ENCODE measurements around the gene NELFA.

Gene NELFA

DNA sequence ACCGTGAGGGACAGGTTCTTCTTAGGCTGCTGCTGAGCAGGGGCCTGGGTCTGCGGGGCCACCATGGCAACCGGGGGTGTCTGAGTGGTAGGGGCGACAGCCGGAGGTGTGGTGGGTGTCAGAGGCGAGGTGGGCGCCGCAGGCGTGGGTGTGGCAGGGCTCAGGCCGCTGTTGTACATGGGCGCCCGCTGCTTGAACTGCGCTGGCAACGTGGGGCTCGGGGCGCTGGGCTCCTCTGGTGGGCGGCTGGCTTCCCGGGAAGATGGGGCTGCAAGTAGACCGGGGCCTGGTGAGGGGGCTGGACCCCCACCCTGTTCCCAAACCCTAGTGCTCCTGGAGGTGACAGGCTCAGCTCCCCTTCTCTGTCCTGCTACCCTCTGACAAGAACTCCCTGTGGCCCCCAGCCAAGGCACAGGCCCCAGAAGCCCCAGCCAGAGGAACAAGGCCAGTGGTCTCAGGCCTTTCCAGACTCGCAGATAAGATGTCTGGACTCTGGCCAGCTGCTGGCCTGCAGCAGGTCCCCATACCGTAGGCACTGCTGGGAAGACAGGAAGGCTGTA lies 24.8 kb downstream of the NELFA start:
- no peak overlapping the region for H3K4me3 ChIP-seq (ENCODE audit: low read length)
- H3K4me1 ChIP-seq (ENCODE audit: control insufficient read depth, low read depth, low read length): no peaks in the 10 kb centered on the region
- H3K27ac ChIP-seq (ENCODE audit: low read length): no peak overlapping the region
- H3K9me3 ChIP-seq (ENCODE audit: control insufficient read depth, low read depth, low read length): no peaks in the 10 kb centered on the region
- no peaks in the 10 kb centered on the region for H3K27me3 ChIP-seq (ENCODE audit: control insufficient read depth, insufficient read depth, low read length)
- no peak overlapping the region for H3K9ac ChIP-seq (ENCODE audit: low read length)
- peaks cover 55% of the 10 kb centered on the region for H3K36me3 ChIP-seq (ENCODE audit: control insufficient read depth, low read depth, low read length)

DNA sequence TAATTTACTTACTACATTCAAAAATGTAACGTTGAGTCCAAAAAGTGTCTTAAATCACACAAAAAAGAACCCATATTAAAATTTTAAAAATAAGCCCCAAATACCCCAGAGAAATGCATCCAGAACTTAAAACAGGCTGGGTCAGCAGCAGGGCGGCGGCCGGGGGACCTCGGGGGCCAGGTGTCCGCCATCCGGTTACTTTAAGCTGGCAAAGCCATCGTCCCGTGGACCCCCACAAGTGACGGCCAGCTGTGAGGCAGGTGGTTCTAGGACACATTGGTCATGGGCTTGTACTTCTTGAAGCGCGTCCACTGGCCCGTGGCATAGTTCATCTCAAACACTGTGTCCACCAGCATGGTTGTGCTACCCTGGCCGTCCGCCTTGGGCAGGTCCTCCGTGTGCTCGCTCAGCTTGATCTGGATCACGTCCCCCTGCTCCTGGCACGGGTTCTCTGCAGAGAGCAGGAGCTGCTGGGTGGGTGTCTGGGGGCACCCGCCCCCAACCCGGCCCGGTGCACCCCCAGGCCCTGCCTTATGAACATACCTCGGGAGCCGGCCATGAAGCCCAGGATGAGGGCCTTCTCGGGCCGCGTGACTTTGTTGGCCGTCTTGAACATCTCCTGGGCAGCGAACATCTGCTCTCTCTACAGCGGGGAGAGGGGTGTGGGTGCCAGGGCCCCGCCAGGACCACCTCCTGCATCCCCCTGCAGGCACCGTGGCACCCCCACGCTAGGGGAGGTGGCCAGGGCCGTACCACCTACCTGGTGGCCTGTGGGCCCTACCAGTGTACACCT lies 25.5 kb downstream of the NELFA start:
- H3K4me3 ChIP-seq (ENCODE audit: low read length): no peak overlapping the region
- no peaks in the 10 kb centered on the region for H3K27me3 ChIP-seq (ENCODE audit: control insufficient read depth, insufficient read depth, low read length)
- no peaks in the 10 kb centered on the region for H3K9me3 ChIP-seq (ENCODE audit: control insufficient read depth, low read depth, low read length)
- H3K4me1 ChIP-seq (ENCODE audit: control insufficient read depth, low read depth, low read length): no peaks in the 10 kb centered on the region
- peaks cover 60% of the 10 kb centered on the region for H3K36me3 ChIP-seq (ENCODE audit: control insufficient read depth, low read depth, low read length)
- no peak overlapping the region for H3K9ac ChIP-seq (ENCODE audit: low read length)
- no peak overlapping the region for H3K27ac ChIP-seq (ENCODE audit: low read length)

DNA sequence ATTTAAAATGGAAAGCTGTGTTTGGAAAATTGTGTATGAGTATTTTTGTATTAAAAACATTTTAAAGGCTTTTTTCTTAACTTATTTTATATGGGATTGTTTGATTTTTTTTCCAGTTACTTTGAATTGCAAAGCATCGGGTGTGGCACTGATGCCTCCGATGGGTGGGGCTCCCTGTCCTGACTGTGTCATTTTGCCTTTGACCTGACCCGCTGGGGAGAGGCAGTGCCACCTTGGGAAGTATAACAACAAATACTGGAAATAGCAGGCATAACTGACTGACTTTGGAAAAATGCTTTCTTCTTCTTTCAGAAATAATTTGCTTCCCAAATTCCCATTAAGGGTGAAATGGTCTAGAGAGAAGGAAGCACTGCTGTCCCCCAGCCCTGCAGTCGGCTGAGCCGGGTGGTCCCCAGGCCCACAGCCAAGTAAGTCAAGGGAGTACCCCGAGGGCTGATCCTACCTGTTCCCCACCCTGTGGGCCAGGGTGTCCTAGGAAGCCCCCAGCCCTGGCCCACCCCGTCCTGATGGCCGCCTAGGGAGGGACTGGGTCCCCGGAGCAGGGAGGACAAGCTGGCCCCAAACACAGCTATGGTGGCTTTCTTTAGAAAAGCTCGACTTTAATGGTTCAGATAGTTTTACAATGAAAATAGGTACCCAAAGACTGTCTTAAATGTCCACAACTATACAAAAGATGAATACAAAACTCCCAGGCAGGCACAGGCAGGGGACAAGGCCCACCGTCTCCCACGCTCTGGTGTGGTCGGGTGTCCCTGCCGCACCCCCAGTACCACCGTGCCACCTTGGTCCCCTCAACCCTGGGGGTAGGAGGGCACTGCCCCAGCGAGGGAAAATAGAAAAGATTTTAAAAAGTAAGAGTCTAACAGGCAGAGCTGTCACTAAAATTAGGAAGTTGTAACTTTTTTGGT lies 26.4 kb downstream of the NELFA start:
- no peak overlapping the region for H3K27ac ChIP-seq (ENCODE audit: low read length)

DNA sequence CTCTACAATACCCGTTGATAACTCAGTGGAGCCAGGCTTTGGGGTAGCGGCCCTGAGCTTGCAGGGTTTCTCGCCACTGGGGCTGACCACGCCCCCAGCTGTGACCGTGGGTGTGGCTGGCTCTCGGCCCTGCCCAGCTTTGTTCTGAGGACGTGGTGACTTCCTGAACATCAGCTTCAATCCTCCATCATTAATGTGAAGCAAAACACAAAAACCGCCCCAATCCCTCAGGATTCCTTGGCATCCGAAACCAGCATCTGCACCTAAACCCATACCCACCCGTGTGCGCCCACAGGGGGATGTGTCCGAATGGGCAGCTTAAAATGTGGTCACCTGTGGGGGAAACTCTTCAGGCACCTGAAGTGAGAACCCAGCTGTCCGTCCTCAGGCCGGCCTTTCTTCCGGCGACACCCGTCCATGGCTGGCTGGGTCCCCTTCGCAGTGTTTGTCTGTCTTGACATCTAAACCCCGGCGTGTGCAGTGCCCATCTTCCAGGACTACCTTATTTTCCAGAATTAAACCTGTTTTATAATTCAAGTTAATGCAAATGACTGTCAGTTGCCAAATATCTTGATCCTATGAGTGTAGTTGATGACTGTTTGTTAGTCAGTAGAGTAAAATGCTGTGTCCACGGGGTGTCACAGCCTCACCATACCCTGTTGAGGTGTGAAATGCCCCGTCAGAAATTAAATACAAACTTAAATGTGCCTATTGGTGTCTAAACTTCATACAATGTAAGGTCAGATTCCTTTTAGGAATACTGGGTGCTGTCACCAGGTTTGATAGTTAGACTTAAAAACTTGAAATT lies 27.3 kb downstream of the NELFA start:
- no peaks in the 10 kb centered on the region for H3K4me1 ChIP-seq (ENCODE audit: control insufficient read depth, low read depth, low read length)
- no peaks in the 10 kb centered on the region for H3K9me3 ChIP-seq (ENCODE audit: control insufficient read depth, low read depth, low read length)
- H3K9ac ChIP-seq (ENCODE audit: low read length): no peak overlapping the region
- no peak overlapping the region for H3K27ac ChIP-seq (ENCODE audit: low read length)
- no peaks in the 10 kb centered on the region for H3K27me3 ChIP-seq (ENCODE audit: control insufficient read depth, insufficient read depth, low read length)
- H3K36me3 ChIP-seq (ENCODE audit: control insufficient read depth, low read depth, low read length): peaks cover 77% of the 10 kb centered on the region
- no peak overlapping the region for H3K4me3 ChIP-seq (ENCODE audit: low read length)

More for the DNA sequence above, 26.4 kb downstream of the NELFA start:
- Histone ChIP-seq H3K36me3 (ENCODE audit: control insufficient read depth, low read depth, low read length) (peaks cover 68% of the 10 kb centered on the region), H3K27me3 (ENCODE audit: control insufficient read depth, insufficient read depth, low read length) (no peaks in the 10 kb centered on the region), H3K9ac (ENCODE audit: low read length) (no peak overlapping the region), H3K4me3 (ENCODE audit: low read length) (no peak overlapping the region), H3K4me1 (ENCODE audit: control insufficient read depth, low read depth, low read length) (no peaks in the 10 kb centered on the region), H3K9me3 (ENCODE audit: control insufficient read depth, low read depth, low read length) (no peaks in the 10 kb centered on the region)

DNA sequence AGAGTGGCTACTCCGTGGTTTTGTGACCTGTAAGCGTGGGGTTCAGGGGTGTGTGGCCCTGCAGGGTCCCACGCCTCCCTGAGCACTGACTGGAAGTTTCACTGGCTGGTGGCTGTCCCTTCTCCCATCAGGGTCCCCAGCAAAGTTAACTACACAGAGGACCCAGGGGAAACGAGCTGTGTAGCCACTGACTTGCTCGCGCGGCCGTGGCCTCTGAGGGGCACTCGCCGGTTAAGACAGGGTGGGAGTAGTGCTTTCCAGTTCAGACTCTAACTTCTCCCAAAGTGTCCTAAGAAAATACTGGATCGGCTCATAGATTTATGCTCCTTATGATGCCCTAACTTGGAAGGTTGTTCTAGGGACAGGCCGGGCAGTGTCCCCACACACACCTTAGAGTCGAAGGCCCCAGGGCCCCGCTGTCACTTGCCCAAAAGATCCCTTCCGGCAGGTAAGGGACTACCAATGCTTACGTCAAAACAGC lies 28.2 kb downstream of the NELFA start:
- Histone ChIP-seq H3K36me3 (ENCODE audit: control insufficient read depth, low read depth, low read length) (peaks cover 85% of the 10 kb centered on the region), H3K4me1 (ENCODE audit: control insufficient read depth, low read depth, low read length) (no peaks in the 10 kb centered on the region), H3K9me3 (ENCODE audit: control insufficient read depth, low read depth, low read length) (no peaks in the 10 kb centered on the region)

DNA sequence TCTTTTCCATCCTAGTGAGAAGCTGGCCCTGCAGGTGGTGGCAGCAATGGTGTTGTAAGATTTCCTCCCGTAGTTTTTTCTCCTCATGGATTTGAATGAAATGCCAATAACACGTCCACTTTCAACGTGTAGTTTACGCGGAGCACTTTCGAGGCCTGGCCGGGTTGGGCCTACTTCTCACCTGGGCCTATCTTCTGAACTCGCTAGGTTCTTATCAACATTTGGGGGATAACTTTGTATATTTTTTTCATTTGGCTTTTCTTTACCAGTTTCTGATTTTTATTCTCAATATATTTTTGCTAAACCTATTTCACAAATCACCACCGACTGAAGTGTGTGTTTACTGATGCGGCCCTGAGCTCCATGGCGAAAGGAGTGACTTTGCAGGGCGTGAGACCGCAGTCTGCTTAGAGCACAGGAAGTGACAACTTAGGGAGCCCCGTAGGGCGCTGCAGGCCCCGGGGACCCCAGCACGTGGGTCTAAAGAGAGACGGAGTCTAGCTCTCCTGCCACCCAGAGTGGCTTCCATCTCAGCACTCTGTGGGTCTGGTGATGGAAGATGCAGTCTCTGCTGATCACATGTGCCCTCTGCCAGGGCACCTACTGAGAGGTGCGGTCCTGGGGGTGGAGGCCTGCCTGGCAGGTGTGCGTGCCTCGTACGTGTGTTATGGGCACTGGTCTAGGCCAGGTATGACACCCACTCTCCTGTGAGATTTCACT lies 29.1 kb downstream of the NELFA start:
- Histone ChIP-seq H3K9me3 (ENCODE audit: control insufficient read depth, low read depth, low read length) (no peaks in the 10 kb centered on the region), H3K36me3 (ENCODE audit: control insufficient read depth, low read depth, low read length) (peaks cover 90% of the 10 kb centered on the region), H3K27ac (ENCODE audit: low read length) (no peak overlapping the region), H3K27me3 (ENCODE audit: control insufficient read depth, insufficient read depth, low read length) (no peaks in the 10 kb centered on the region), H3K4me3 (ENCODE audit: low read length) (no peak overlapping the region), H3K4me1 (ENCODE audit: control insufficient read depth, low read depth, low read length) (no peaks in the 10 kb centered on the region), H3K9ac (ENCODE audit: low read length) (no peak overlapping the region)

More for the DNA sequence above, 28.2 kb downstream of the NELFA start:
- no peak overlapping the region for H3K4me3 ChIP-seq (ENCODE audit: low read length)
- no peak overlapping the region for H3K9ac ChIP-seq (ENCODE audit: low read length)
- no peak overlapping the region for H3K27ac ChIP-seq (ENCODE audit: low read length)
- no peaks in the 10 kb centered on the region for H3K27me3 ChIP-seq (ENCODE audit: control insufficient read depth, insufficient read depth, low read length)

DNA sequence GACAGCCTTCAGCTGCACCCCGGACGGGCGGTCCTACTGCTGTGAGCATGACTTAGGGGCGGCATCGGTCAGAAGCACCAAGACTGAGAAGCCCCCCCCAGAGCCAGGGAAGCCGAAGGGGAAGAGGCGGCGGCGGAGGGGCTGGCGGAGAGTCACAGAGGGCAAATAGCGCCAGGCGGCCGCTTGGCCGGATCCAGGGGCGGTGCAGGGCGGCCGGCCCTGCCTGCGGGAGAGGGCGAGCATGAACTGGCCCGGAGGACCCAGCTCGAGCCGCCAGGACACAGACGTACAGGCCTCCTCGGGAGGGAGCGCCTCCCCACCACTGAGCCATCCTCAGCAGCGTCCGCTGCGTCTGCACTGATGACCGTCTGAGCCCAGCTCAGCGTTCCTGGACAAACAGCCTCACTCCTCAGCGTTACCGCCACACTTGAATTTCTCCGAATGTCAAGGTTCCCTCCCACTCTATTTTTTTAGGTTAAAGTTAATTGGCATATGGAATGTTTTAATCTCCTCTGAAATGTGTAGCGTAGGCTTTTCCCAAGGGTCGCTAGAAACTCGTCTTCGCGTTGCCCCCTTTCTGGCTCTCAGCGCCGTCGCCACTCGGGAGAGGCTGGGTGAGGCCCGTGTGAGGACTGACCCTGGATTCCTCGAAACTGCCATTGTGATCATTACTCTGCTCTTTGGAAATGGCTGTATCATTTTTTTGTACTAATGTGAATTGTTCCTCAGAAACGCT lies 29.9 kb downstream of the NELFA start:
- Histone ChIP-seq H3K9ac (ENCODE audit: low read length) (no peak overlapping the region), H3K27ac (ENCODE audit: low read length) (no peak overlapping the region), H3K27me3 (ENCODE audit: control insufficient read depth, insufficient read depth, low read length) (no peaks in the 10 kb centered on the region), H3K9me3 (ENCODE audit: control insufficient read depth, low read depth, low read length) (no peaks in the 10 kb centered on the region), H3K4me1 (ENCODE audit: control insufficient read depth, low read depth, low read length) (no peaks in the 10 kb centered on the region), H3K36me3 (ENCODE audit: control insufficient read depth, low read depth, low read length) (peaks cover 87% of the 10 kb centered on the region), H3K4me3 (ENCODE audit: low read length) (no peak overlapping the region)

DNA sequence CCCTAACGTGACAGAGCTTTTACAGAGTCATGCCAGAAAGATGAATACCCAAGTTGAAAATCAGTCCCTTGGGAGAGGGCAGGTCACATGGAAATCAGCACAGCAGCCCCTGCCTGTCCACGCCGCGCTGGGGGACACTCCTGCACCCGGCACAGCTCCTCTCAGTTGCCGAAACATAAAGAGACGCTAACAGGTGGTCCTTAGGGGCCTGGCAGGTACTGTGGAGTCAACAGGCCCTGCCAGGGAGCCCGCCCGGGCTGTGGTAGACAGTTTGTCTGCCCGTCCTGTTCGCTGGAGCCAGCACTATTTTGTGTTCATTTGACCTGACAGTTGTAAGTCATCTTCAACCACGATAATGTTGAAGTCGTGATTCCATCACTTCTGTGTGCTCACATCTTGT lies 30.5 kb downstream of the NELFA start:
- H3K4me3 ChIP-seq (ENCODE audit: low read length): no peak overlapping the region
- no peaks in the 10 kb centered on the region for H3K4me1 ChIP-seq (ENCODE audit: control insufficient read depth, low read depth, low read length)
- H3K27ac ChIP-seq (ENCODE audit: low read length): no peak overlapping the region
- H3K9ac ChIP-seq (ENCODE audit: low read length): no peak overlapping the region
- peaks cover 84% of the 10 kb centered on the region for H3K36me3 ChIP-seq (ENCODE audit: control insufficient read depth, low read depth, low read length)
- H3K27me3 ChIP-seq (ENCODE audit: control insufficient read depth, insufficient read depth, low read length): no peaks in the 10 kb centered on the region
- no peaks in the 10 kb centered on the region for H3K9me3 ChIP-seq (ENCODE audit: control insufficient read depth, low read depth, low read length)

DNA sequence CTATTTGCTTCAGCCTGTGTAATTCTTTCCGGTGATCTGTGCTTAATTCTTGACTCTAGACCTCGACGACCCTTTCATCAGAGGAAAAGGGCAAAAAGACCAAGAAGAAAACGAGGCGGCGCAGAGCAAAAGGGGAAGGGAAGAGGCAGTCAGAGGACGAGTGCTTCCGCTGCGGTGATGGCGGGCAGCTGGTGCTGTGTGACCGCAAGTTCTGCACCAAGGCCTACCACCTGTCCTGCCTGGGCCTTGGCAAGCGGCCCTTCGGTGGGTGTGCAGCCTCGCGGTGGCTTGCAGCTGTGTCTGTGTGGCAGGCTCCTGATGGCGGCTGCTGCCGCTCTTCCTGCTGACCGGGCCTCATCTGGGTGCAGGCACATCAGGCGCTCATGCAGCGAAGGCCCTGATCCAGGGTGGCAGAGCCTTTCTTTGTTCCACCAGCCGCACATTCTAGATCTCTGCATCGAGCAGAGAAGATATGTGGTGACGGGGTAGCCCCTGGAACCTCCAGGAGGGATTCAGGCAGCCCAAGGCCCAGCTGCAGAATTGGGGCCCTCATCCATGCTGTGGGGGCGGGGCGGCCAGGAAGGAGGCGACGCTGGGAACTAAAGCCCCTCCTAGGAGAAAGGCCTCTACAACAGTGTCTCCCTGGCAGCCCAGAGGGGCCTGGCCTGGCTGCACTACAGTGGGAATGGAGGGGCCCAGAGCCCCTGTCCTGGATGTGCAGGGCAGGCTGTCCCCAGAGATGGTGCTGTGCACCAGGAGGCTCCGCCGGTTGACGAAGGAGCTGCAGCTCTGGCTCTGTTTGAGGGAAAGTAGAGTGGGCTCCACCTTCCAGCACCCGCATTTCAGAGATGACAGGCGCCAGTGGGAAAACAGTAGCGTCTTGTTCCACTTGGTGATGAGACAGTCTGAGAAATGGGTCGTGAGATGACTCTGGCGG lies 32.1 kb downstream of the NELFA start:
- no peak overlapping the region for H3K4me3 ChIP-seq (ENCODE audit: low read length)
- no peaks in the 10 kb centered on the region for H3K4me1 ChIP-seq (ENCODE audit: control insufficient read depth, low read depth, low read length)
- peaks cover 79% of the 10 kb centered on the region for H3K36me3 ChIP-seq (ENCODE audit: control insufficient read depth, low read depth, low read length)
- H3K9ac ChIP-seq (ENCODE audit: low read length): no peak overlapping the region
- H3K27ac ChIP-seq (ENCODE audit: low read length): no peak overlapping the region
- H3K27me3 ChIP-seq (ENCODE audit: control insufficient read depth, insufficient read depth, low read length): no peaks in the 10 kb centered on the region
- H3K9me3 ChIP-seq (ENCODE audit: control insufficient read depth, low read depth, low read length): no peaks in the 10 kb centered on the region
